ENCODE data around the gene VAMP3. TPM values are rescaled to one million over a fixed set of nuclear protein-coding genes. Genes with fewer than 3 reads are reported as not detected.

Gene VAMP3
- polyA plus RNA-seq, 1 donor from 2014 or later, result 20.2 TPM

- Histone ChIP-seq H3K4me3 (ENCODE audit: low read length) (no peak overlapping the region), H2AFZ (ENCODE audit: low read depth, low read length) (no peak overlapping the region), H3K9me3 (ENCODE audit: low read length) (no peaks in the 10 kb centered on the region), H3K79me2 (replicated peaks; ENCODE audit: insufficient read depth, low read length) (no peaks in the 10 kb centered on the region), H3K4me2 (ENCODE audit: low read length) (no peak overlapping the region), H4K20me1 (ENCODE audit: insufficient read depth) (no peaks in the 10 kb centered on the region), H3K27ac (ENCODE audit: low read length) (no peak overlapping the region), H3K36me3 (ENCODE audit: insufficient read depth, low read length) (peaks cover 6% of the 10 kb centered on the region), H3K27me3 (ENCODE audit: insufficient read depth, low read depth, low read length) (no peaks in the 10 kb centered on the region), H3F3A (ENCODE audit: insufficient read depth, low read length, poor library complexity, severe bottlenecking) (no peaks in the 10 kb centered on the region), H3K9ac (ENCODE audit: low read length) (no peak overlapping the region), H3K9me2 (ENCODE audit: insufficient read depth, low read length) (no peaks in the 10 kb centered on the region)
- no peak for TF ChIP-seq SMC3 (conservative IDR thresholded peaks at IDR 0.05; ENCODE audit: poor library complexity)
- no peak for TF ChIP-seq EZH2 (IDR thresholded peaks at IDR 0.05; ENCODE audit: borderline replicate concordance, insufficient read depth, low read length, poor library complexity, severe bottlenecking)
- TF ChIP-seq, protein P1, sequence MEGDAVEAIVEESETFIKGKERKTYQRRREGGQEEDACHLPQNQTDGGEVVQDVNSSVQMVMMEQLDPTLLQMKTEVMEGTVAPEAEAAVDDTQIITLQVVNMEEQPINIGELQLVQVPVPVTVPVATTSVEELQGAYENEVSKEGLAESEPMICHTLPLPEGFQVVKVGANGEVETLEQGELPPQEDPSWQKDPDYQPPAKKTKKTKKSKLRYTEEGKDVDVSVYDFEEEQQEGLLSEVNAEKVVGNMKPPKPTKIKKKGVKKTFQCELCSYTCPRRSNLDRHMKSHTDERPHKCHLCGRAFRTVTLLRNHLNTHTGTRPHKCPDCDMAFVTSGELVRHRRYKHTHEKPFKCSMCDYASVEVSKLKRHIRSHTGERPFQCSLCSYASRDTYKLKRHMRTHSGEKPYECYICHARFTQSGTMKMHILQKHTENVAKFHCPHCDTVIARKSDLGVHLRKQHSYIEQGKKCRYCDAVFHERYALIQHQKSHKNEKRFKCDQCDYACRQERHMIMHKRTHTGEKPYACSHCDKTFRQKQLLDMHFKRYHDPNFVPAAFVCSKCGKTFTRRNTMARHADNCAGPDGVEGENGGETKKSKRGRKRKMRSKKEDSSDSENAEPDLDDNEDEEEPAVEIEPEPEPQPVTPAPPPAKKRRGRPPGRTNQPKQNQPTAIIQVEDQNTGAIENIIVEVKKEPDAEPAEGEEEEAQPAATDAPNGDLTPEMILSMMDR (IDR thresholded peaks at IDR 0.05; ENCODE audit: poor library complexity, severe bottlenecking), result no peak
- no peak for TF ChIP-seq MXI1 (conservative IDR thresholded peaks at IDR 0.05; ENCODE audit: poor library complexity, severe bottlenecking)
- TF ChIP-seq TAF1 (IDR thresholded peaks at IDR 0.05; ENCODE audit: low read depth), result no peak
- no peak for TF ChIP-seq POLR2AphosphoS5 (IDR thresholded peaks at IDR 0.05)
- no peak for TF ChIP-seq EP300 (conservative IDR thresholded peaks at IDR 0.05; ENCODE audit: poor library complexity, severe bottlenecking)
- TF ChIP-seq RAD21 (conservative IDR thresholded peaks at IDR 0.05), result no peak
These were observed 26.2 kb upstream of the VAMP3 start for GRCh38 chr1:7744882-7745281.

DNA sequence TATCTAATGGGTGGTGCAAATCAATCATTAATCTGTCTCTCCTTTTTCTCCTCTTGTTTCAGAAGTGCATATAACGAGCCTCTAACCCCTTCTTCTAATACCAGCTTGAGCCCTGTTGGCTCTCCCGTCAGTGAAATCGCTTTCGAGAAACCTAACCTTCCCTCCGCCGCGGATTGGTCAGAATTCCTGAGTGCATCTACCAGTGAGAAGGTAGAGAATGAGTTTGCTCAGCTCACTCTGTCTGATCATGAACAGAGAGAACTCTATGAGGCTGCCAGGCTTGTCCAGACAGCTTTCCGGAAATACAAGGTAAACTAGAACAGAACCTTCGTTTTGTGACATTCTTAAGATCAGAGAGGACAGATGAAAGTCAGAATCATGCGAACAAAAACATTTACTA lies 25.3 kb upstream of the VAMP3 start:
- no peaks in the 10 kb centered on the region for H3K79me2 ChIP-seq (replicated peaks; ENCODE audit: insufficient read depth, low read length)

More for the DNA sequence above, 25.3 kb upstream of the VAMP3 start:
- Histone ChIP-seq H3F3A (ENCODE audit: insufficient read depth, low read length, poor library complexity, severe bottlenecking) (no peaks in the 10 kb centered on the region), H3K27ac (ENCODE audit: low read length) (no peak overlapping the region), H2AFZ (ENCODE audit: low read depth, low read length) (no peak overlapping the region), H3K27me3 (ENCODE audit: insufficient read depth, low read depth, low read length) (no peaks in the 10 kb centered on the region), H3K4me2 (ENCODE audit: low read length) (no peak overlapping the region), H3K9me2 (ENCODE audit: insufficient read depth, low read length) (no peaks in the 10 kb centered on the region), H3K36me3 (ENCODE audit: insufficient read depth, low read length) (peaks cover 6% of the 10 kb centered on the region), H4K20me1 (ENCODE audit: insufficient read depth) (no peaks in the 10 kb centered on the region), H3K9me3 (ENCODE audit: low read length) (no peaks in the 10 kb centered on the region), H3K4me3 (ENCODE audit: low read length) (no peak overlapping the region), H3K9ac (ENCODE audit: low read length) (no peak overlapping the region)
- TF ChIP-seq EZH2 (IDR thresholded peaks at IDR 0.05; ENCODE audit: borderline replicate concordance, insufficient read depth, low read length, poor library complexity, severe bottlenecking) (no peak), SMC3 (conservative IDR thresholded peaks at IDR 0.05; ENCODE audit: poor library complexity) (no peak), EP300 (conservative IDR thresholded peaks at IDR 0.05; ENCODE audit: poor library complexity, severe bottlenecking) (no peak), POLR2AphosphoS5 (IDR thresholded peaks at IDR 0.05) (no peak), REST (IDR thresholded peaks at IDR 0.05; ENCODE audit: borderline replicate concordance) (no peak), TAF1 (IDR thresholded peaks at IDR 0.05; ENCODE audit: low read depth) (no peak), RAD21 (conservative IDR thresholded peaks at IDR 0.05) (no peak), MXI1 (conservative IDR thresholded peaks at IDR 0.05; ENCODE audit: poor library complexity, severe bottlenecking) (no peak)
- TF ChIP-seq, protein P1 (IDR thresholded peaks at IDR 0.05; ENCODE audit: poor library complexity, severe bottlenecking), result no peak

Data from neural cell (in vitro differentiated cells).